Measurements from ENCODE around the gene RIPPLY1.

DNA sequence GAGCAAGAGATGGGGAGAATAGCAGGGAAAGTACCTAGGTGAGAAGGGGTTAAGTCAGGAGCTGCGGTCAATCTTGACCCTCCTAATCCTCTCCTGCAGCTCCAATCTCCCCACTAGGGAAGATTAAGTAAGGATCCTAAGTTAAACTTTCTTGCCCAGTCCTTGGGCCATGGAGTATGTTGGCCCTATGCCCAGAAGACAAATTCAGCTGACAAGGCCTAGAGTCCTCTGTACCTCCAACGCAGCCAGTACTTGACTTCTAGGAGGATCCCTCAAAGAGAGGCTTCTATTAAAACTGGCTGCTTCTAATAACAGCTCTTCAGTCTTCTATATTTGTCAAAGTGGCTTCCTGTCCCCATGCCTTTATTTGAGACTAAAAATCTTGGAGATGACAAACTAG lies 18.5 kb upstream of the RIPPLY1 start:
- TF ChIP-seq, protein P1, sequence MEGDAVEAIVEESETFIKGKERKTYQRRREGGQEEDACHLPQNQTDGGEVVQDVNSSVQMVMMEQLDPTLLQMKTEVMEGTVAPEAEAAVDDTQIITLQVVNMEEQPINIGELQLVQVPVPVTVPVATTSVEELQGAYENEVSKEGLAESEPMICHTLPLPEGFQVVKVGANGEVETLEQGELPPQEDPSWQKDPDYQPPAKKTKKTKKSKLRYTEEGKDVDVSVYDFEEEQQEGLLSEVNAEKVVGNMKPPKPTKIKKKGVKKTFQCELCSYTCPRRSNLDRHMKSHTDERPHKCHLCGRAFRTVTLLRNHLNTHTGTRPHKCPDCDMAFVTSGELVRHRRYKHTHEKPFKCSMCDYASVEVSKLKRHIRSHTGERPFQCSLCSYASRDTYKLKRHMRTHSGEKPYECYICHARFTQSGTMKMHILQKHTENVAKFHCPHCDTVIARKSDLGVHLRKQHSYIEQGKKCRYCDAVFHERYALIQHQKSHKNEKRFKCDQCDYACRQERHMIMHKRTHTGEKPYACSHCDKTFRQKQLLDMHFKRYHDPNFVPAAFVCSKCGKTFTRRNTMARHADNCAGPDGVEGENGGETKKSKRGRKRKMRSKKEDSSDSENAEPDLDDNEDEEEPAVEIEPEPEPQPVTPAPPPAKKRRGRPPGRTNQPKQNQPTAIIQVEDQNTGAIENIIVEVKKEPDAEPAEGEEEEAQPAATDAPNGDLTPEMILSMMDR (conservative IDR thresholded peaks at IDR 0.05; ENCODE audit: low read depth, low read length), result no peak
- no peak for TF ChIP-seq EZH2 (IDR thresholded peaks at IDR 0.05; ENCODE audit: borderline replicate concordance, low read depth, low read length, poor library complexity, severe bottlenecking)

Measured in A673 (cell line).